OCI-LY3 (cell line): ENCODE results near the gene CMTM2.

ENCODE experiments used
- EZH2phosphoT487 ChIP-seq: fragments of 200-600 bp; shearing (Covaris generic); IDR thresholded peaks from 2 replicates; pipeline ENCODE4 v1.6.1; 2018; ENCODE audit warnings: antibody characterized with exemption, mixed run types, low read depth
- TF ChIP-seq, protein P1 (sequence below): fragments of 200-600, 300-600 bp; sonication (generic); IDR thresholded peaks from 2 replicates; pipeline ENCODE4 v1.5.1; 2014; ENCODE audit warnings: antibody characterized with exemption, low read length, low read depth

DNA sequence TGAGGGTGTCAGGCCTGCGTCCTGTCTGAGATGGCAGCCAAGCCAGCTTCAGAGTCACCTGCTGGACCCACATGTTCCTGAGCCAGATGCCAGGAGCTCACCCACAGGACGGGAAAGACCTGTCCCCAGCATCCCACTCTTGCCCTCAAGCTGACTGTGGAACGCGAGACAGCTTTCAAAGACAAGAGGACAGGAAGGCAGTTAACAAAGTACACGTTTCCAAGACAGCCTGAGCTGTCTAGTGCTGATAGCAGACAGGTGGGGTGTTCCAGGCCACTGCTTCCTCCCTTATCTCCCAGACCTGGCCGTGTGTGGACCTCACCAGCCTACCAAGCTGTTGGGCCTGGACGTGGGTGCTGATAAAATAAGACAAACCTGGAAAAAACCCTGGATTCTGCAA lies 38.5 kb downstream of the CMTM2 start:
- TF ChIP-seq, protein P1, sequence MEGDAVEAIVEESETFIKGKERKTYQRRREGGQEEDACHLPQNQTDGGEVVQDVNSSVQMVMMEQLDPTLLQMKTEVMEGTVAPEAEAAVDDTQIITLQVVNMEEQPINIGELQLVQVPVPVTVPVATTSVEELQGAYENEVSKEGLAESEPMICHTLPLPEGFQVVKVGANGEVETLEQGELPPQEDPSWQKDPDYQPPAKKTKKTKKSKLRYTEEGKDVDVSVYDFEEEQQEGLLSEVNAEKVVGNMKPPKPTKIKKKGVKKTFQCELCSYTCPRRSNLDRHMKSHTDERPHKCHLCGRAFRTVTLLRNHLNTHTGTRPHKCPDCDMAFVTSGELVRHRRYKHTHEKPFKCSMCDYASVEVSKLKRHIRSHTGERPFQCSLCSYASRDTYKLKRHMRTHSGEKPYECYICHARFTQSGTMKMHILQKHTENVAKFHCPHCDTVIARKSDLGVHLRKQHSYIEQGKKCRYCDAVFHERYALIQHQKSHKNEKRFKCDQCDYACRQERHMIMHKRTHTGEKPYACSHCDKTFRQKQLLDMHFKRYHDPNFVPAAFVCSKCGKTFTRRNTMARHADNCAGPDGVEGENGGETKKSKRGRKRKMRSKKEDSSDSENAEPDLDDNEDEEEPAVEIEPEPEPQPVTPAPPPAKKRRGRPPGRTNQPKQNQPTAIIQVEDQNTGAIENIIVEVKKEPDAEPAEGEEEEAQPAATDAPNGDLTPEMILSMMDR, result no peak
- TF ChIP-seq EZH2phosphoT487, result no peak
